ENCODE results near the gene SH2D2A.

SH2D2A gene

DNA sequence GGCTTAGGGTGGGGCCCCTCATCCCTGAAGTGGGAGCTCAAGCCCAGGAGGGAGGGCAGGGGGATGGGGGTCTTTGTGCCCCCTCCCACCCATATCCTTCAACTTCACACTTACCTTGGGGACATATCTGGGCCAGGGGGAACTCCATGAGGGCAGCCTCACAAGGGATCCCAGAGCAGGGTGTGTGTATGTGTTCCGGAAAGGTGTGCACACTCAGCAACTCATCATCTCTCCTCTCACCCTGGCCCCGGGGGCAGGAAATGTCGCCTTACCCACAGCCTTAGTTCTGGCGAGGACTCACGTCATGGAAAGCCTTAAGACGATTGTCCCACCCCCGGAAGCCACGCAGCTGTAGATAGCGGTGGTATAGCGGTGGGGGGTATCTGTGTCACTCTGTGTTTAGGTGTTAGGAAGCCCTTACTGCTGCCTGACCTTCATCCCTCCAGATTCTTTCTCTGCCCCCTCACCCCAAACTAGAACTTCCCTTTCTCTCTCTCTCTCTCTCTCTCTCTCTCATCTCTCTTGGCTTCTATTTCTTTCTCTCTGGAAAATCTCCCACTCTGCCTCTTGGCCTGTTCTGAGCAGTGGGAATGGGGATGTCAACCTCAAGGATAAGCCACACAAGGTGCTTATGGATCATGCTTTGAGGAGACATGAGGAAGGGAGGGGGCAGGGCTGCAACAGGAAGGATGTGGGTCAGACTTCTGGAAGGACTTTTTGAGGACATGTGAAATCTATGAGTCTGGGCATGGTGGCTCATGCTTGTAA, at the start of gene SH2D2A:
Gene SH2D2A, minus strand, starts transcription at position 288 of the 768 bp plus-strand sequence. Its CDS starts 140 bp downstream, at position 148.
- DNase-seq (ENCODE audit: low spot score) = no peak

GRCh38 chr1:156865865-156866248, 49.2 kb upstream of the SH2D2A start:
- DNase-seq (ENCODE audit: low spot score) = no peak

DNA sequence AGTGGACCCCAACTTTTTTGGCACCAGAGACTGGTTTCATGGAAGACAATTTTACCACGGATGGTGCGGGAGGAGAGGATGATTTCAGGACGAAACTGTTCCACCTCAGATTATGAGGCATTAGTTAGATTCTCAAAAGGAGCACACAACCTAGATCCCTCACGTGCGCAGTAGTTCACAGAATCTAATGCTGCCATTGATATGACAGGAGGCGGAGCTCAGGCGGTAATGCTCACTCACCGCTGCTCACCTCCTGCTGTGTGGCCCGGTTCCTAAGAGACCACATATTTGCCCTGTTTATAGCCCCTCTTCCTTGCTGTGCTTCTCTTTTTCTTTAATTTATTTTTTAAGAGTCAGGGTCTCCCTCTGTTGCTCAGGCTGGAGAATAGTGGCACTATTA, 48.6 kb upstream of the SH2D2A start:
- no peak for DNase-seq (ENCODE audit: low spot score)

DNA sequence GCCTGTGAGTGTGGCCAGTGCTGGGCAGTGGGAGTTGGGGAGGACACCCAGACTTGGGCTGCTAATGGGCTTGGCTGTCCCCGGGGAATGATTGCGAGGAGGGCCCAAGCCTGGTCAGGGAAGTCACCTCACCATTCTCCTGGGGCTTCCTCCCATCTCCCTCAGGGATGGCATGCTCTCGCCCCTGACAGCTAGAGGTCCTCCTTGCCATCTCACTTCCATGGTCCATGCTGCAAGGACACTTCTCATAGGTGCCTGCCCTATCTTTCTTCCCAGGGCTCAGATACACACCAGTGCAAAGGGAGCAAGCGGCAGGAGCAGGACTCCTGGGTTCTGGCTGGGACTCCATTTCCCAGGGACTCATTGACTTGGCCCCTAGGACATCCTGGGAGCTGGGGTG, 48.1 kb upstream of the SH2D2A start:
- DNase-seq (ENCODE audit: low spot score) = no peak

- no peak for DNase-seq (ENCODE audit: low spot score)
Observed at GRCh38 chr1:156863631-156864030, 47.0 kb upstream of the SH2D2A start.

- no peak for DNase-seq (ENCODE audit: low spot score)
Observed at GRCh38 chr1:156862997-156863599, 46.5 kb upstream of the SH2D2A start.

GRCh38 chr1:156862584-156862983, 45.9 kb upstream of the SH2D2A start:
- no peak for DNase-seq (ENCODE audit: low spot score)

DNA sequence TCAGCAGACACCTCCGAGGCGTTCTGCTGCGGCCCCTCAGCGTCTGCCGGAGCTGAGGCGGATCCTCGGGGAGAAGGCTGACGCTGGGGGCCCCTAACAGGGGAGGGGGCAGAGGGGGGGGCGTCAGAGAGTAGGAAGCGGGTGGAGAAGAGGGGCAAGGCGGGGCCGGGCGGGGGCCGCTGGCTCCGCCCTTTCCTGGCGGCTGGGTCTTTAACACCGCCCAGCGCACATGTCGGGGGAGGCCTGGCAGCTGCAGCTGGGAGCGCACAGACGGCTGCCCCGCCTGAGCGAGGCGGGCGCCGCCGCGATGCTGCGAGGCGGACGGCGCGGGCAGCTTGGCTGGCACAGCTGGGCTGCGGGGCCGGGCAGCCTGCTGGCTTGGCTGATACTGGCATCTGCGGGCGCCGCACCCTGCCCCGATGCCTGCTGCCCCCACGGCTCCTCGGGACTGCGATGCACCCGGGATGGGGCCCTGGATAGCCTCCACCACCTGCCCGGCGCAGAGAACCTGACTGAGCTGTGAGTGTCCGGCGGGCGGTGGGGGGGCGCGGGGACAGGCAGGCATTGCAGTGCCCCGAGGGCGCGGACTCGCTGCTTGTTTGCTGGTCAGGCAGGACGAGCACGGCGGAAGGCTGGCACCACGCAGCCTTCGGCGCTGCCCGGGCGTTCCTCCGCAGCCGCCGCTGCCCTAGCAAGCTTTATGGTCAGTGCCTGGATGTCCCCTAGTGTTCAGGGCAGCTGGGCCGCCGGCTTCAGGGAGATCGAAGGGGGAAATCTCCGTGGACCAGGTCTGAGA, 44.2 kb upstream of the SH2D2A start, which contains the start of gene NTRK1:
Gene NTRK1, plus strand, starts transcription at position 238 of the 796 bp plus-strand sequence. Its CDS starts 70 bp downstream, at position 308.
- DNase-seq (ENCODE audit: low spot score) = peak; percentile 19

- DNase-seq (ENCODE audit: low spot score) = peak; percentile 18
Observed at GRCh38 chr1:156860113-156860627, 43.5 kb upstream of the SH2D2A start.

DNA sequence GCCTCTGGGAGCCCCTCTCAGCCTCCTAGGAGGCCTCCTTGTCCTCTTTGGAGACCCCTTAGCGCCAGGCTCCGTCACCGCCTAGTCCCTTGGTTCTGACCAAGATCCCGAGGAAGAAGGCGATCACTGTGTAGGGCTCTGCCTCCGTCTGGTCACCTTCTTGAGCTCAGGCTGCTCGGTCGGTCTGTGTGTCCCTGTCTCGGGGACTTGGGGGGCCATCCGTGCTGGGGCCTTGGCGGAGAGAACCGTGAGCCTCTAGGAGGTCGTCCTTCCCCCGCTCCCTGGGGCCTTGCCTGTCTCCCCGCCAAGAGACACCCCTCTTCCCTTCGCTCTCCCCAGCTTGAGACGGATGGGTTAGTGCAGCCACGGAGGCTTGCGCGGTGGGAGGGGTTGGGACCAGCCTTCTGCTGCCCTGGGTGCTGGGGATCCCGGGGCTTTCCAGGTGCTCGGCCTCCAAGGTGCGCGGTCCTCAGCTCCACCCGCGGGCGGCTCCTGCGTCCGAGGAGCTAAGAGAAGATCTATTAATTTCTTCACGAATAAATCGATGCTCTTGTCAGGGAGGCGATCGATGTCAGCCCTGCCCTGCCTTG, 43.0 kb upstream of the SH2D2A start:
- no peak for DNase-seq (ENCODE audit: low spot score)

DNA sequence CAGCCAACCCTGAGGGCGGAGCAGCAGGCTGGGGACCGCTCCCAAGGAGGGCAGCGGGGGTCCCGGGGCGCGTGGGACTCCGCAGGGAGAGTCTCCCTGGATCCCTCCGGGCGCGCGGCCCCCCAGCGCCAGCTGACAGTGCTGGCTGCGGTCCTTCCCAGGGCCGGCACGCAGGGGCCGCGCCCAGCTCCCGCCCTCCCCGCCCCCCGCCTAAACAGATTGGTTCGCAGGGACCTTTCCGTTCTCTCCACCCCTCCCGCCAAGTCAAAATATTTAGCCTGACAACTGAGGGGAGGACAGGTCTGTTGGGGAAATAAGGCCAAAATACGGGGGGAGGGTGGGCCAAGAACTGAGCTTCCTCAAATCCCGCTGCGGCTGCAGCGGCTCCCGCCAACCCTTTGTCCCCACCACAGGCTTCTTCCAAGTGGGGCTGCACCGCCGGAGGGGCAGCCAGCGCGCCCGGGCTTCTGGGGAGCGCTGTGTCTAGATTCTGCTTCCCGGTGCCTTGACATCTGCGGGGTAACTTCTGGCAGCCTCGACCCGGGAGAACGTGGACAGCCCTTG, 42.4 kb upstream of the SH2D2A start, which contains the start of gene INSRR:
Gene INSRR, minus strand, starts transcription at position 159 of the 564 bp plus-strand sequence. CDS start 496 bp downstream, outside the sequence.
- no peak for DNase-seq (ENCODE audit: low spot score)

DNA sequence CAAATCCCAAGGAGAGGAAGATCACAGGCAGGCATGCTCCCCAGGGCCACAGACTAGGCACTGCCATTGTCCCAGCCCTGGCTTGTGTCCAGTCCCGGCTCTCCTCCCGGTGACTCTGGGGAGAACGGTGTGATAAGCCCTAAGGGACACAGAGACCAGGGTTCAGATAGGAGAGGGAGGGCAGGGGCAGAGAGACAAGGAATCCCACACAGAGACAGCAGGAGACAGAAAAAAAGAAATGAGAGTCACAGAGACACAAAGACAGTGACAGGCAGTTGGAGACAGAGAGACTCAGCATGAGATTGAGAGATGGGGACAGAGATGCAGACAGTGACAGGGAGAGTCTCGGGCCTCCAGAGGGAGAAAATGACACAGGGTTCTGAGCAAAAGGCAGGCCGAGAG, 41.9 kb upstream of the SH2D2A start:
- no peak for DNase-seq (ENCODE audit: low spot score)

- DNase-seq (ENCODE audit: low spot score) = no peak
Observed at GRCh38 chr1:156857532-156857931, 40.9 kb upstream of the SH2D2A start.

- DNase-seq (ENCODE audit: low spot score) = no peak
Observed at GRCh38 chr1:156856282-156856785, 39.7 kb upstream of the SH2D2A start.

DNA sequence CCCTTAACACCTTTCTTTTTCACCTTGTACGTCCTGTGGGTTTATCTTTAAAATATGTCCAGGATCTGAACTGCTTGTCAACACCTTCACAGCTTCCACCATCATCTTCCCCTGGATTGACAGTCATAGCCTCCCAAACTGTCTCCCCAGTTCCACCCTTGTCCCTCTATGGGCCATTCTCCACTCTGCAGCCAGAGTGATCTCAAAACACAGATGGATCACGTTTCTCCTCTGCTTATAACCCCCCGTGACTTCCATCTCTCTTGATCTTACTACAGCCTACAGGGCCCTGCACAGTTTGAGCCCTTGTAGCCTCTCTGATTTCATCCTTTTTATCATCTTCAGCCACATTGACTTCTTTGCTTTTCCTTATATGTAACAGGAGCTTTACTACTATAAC, 38.0 kb upstream of the SH2D2A start:
- no peak for DNase-seq (ENCODE audit: low spot score)

GRCh38 chr1:156853761-156854160, 37.1 kb upstream of the SH2D2A start:
- no peak for DNase-seq (ENCODE audit: low spot score)

DNA sequence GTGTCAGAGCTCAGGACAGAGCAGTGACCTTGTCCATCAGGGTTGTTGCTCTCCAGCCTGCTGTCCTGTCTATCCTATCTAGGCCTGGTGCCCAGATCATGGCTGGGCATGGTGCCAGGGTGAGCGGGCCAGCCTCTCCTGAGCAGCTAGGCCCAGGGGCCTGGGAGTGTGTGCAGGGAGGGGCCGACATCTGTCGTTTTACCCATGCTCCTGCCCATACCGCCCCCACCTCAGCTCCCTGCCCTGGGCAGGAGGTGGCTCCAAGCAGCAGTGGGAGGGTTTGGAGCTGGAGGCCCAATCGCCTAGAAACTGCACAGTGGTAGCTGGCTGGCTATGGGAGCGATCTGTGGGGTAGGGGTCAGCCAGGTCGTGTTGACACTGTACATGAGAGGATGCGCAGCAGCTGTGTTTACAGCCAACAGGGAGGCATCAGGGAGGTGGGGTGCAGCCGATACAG, 35.8 kb upstream of the SH2D2A start:
- peak; percentile 12 for DNase-seq (ENCODE audit: low spot score)

DNA sequence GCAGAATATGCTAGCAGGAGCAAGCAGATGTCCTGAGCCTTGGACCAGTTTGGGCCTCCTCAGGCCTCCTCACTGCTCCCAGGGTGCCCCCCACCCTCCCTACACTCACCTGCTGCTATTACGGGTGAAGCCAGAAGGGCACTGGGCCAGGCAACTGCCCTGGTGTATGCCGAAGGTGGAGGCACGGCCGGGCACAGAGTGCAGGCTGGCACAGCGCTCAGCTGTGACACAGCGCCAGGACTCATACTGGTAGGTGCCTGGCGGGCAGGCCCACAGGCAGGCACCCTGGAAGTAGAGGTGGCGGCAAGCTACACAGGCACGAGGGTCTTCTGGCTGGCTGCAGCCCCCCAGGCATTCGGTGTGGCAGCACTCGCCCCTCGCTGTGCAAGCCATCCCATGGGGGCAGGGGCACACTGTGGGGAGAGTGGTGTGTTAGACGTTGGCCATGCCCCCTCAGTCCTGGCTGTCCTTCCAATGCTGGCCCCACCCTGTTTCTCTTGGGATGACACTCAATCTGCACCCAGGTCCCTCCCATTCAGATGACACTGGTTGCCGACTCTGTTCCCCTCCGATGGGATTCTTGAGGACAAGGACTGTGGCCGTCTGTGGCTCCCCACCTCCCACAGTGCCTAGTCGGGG, 35.2 kb upstream of the SH2D2A start:
- no peak for DNase-seq (ENCODE audit: low spot score)

DNA sequence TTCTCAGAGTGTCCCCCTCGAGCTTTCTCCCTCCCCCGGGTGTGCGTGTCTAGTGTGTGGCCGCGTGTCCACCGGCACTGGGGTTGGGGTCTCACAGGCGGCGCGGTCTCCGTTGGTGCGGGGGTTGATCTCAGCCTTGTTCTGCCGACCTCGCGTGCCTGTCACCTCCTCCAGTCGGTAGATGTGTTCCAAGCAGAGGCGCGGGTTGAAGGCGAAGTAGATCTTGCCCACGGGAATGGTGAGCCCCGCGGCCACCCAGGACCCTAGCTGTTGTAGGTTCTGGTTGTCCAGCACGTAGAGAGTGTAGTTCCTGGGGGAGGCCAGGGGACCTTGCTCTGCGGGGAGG, 32.5 kb upstream of the SH2D2A start:
- no peak for DNase-seq (ENCODE audit: low spot score)

DNA sequence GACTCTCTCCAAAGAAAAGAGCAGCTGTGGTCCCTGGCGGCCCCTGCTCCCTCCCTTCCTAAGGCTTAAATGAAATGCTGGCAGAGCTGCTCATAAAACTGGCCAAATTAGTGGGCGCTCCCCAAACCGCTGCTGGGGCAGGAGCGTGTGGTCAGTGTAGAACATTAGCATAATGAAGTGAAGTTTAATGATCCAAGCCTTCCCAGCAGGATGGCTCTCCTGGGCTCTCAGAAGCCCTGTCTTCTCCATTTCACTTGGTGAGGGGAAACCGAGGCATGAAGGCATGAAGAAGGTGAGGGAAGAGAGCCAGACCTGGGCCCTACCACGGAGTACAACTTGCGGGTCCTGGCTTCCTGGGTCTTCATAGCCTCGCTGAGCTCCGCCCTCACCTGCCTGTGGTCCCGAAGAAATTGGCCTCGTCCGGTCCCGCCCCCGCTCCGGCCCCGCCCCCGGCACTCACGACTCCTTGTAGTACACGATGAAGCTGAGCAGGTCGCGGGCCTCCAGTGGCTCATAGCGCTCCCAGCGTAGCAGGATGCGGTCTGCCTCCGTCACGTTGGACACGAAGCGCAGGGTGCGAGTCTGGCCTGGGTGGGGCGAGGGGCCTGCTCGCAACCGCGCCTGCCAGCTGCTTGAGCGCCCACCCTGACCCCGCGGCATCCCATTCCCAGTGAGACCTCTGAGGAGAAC, 32.0 kb upstream of the SH2D2A start:
- no peak for DNase-seq (ENCODE audit: low spot score)

Measured in putamen (tissue), 1 donor.